ENCODE measurements around the gene MTA3.
"Not testable (repeated sequence)": the region's sequence is repeated elsewhere in the genome, so short reads cannot be mapped to it uniquely, and the experiment has no call there.

MTA3 gene

DNA sequence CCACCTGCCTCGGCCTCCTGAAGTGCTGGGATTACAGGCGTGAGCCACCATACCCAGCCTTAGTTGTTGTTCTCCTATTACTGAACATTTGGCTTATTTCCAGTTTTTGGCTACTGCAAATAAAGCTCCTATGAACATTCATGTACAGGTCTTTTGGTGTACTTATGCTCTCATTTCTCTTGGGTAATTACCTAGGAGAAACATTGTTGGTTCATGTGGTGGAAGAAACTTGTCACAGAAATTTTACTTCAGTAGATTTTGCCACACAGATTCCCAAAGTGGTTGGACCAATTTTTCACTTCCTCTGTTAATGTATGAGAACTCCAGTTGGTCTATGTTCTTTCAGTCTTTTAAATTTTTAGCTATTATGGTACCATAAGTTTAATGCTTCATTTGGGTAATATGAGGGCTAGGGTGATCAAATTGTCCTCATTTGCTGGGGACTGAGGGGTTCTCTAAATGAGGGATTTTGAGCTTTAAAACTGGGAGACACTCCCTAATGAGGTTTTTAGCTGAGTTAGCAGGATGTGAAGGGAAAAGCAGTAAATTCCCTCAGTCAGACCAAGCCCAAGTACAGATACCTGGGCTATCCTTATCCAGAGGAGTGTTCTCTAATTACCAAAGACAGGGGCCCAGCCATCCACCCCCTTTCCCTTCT is 33.9 kb downstream of the MTA3 start:
- TF ChIP-seq CTCF (IDR thresholded peaks at IDR 0.05; ENCODE audit: control extremely low read depth, extremely low read depth, low read depth, missing control alignments): no peak
- CTCF ChIA-PET: interaction anchor here (0.7 to 2.4 kb wide), 4 partner anchors 10 to 26 kb away, joined by 3 to 8 read pairs (median 4); no protein-coding TSS in a partner anchor
- DNase-seq (ENCODE audit: extremely low spot score): no peak
- POLR2A ChIA-PET: no interaction called here

- POLR2A ChIA-PET: no interaction called here
- TF ChIP-seq CTCF (IDR thresholded peaks at IDR 0.05; ENCODE audit: control extremely low read depth, extremely low read depth, low read depth, missing control alignments): no peak
- no peak for DNase-seq (ENCODE audit: extremely low spot score)
- CTCF ChIA-PET: interaction anchor here (0.8 to 1.2 kb wide), 2 partner anchors 10 to 11 kb away, joined by 3 to 4 read pairs; no protein-coding TSS in a partner anchor
These were observed 34.4 kb downstream of the MTA3 start for GRCh38 chr2:42602876-42603219.

- DNase-seq (ENCODE audit: extremely low spot score); POLR2A ChIA-PET; CTCF ChIA-PET: not testable (repeated sequence)
These were observed 36.0 kb downstream of the MTA3 start for GRCh38 chr2:42604341-42604867.

- CTCF ChIA-PET; DNase-seq (ENCODE audit: extremely low spot score); POLR2A ChIA-PET: not testable (repeated sequence)
These were observed 37.7 kb downstream of the MTA3 start for GRCh38 chr2:42606166-42606565.

DNA sequence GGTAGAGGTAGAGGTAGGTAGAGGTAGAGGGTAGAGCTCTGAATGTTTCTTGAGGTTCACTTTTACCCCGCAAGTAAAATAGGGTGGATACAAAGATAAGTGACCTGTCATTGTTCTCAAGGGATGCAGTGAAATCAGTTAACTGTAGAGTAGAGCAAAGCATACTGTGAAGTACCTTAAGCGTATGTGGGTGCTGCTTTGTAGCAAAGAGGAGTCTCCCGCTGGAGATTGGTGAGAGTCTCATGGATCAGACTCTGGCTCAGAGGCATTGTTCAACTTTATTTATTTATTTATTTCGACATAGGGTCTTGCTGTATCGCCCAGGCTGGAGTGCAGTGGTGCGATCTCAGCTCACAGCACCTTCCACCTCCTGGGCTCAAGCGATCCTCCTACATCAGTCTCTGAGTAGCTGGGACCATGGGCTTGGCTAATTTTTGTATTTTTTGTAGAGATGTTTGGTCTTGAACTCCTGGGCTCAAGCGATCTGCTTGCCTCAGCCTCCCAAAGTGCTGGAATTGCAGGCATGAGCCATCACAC is 38.7 kb downstream of the MTA3 start:
- CTCF ChIA-PET: interaction anchor here (1.8 kb wide), 1 partner anchor 11 kb away, joined by 6 read pairs; no protein-coding TSS in a partner anchor
- DNase-seq (ENCODE audit: extremely low spot score): no peak
- POLR2A ChIA-PET: no interaction called here
- TF ChIP-seq CTCF (IDR thresholded peaks at IDR 0.05; ENCODE audit: control extremely low read depth, extremely low read depth, low read depth, missing control alignments): no peak

GRCh38 chr2:42613281-42614064 is 45.0 kb downstream of the MTA3 start:
- ChIA-PET POLR2A (no interaction called here), CTCF (interaction anchor here (0.6 to 1.9 kb wide), 4 partner anchors 11 to 20 kb away, joined by 3 to 4 read pairs (median 4); no protein-coding TSS in a partner anchor)
- no peak for TF ChIP-seq CTCF (IDR thresholded peaks at IDR 0.05; ENCODE audit: control extremely low read depth, extremely low read depth, low read depth, missing control alignments)
- no peak for DNase-seq (ENCODE audit: extremely low spot score)

- TF ChIP-seq CTCF (IDR thresholded peaks at IDR 0.05; ENCODE audit: control extremely low read depth, extremely low read depth, low read depth, missing control alignments): no peak
- no peak for DNase-seq (ENCODE audit: extremely low spot score)
- ChIA-PET CTCF (interaction anchor here (1.1 to 1.3 kb wide), 2 partner anchors 24 to 48 kb away, joined by 3 to 4 read pairs; no protein-coding TSS in a partner anchor), POLR2A (no interaction called here)
These were observed 46.4 kb downstream of the MTA3 start for GRCh38 chr2:42614838-42615237.

All from GM10248 (cell line).